ENCODE results near the gene FERMT1. TPM values are rescaled to one million over a fixed set of nuclear protein-coding genes. Genes with fewer than 3 reads are reported as not detected.

FERMT1 gene
- total RNA-seq, 2 donors from 2014 or later: 3.5 to 4.1 TPM

- Histone ChIP-seq H3K27me3 (ENCODE audit: control insufficient read depth, insufficient read depth, low read length, poor library complexity, severe bottlenecking) (no peaks in the 10 kb centered on the region), H3K27ac (ENCODE audit: low read depth, low read length) (no peak overlapping the region), H3K4me1 (ENCODE audit: control insufficient read depth, insufficient read depth, low read length) (no peaks in the 10 kb centered on the region), H3K36me3 (ENCODE audit: control insufficient read depth, insufficient read depth, low read length) (no peaks in the 10 kb centered on the region), H3K9ac (ENCODE audit: extremely low read depth, low read length, poor library complexity, severe bottlenecking) (no peak overlapping the region), H3K9me3 (ENCODE audit: control insufficient read depth, low read length) (peaks cover 16% of the 10 kb centered on the region), H3K4me3 (ENCODE audit: low read length) (no peak overlapping the region)
- DNase-seq: peak; percentile 36
- WGBS, 2 experiments (ENCODE audit: insufficient coverage in 1 of 2, insufficient read length in 1 of 2): 80 to 96% methylated on average over 1 to 2 of the region's 2 CpGs
- peaks cover 4% of the 10 kb centered on the region for H3K36me3 Mint-ChIP-seq (ENCODE audit: low read depth)
- H3K4me3 Mint-ChIP-seq: no peak overlapping the region
- no peak overlapping the region for H3K27ac Mint-ChIP-seq
- no peaks in the 10 kb centered on the region for H3K27me3 Mint-ChIP-seq (ENCODE audit: insufficient read depth)
- H3K9me3 Mint-ChIP-seq: peaks cover 29% of the 10 kb centered on the region
- peak; percentile 61 for TF ChIP-seq CTCF (conservative IDR thresholded peaks at IDR 0.05)
- no peaks in the 10 kb centered on the region for H3K4me1 Mint-ChIP-seq
These were observed 34.5 kb upstream of the FERMT1 start for GRCh38 chr20:6157345-6157744.

GRCh38 chr20:6152777-6153176 is 29.9 kb upstream of the FERMT1 start:
- H3K27me3 Mint-ChIP-seq (ENCODE audit: insufficient read depth): no peaks in the 10 kb centered on the region
- no peaks in the 10 kb centered on the region for H3K4me1 Mint-ChIP-seq
- Histone ChIP-seq H3K27ac (ENCODE audit: low read depth, low read length) (no peak overlapping the region), H3K4me3 (ENCODE audit: low read length) (no peak overlapping the region), H3K36me3 (ENCODE audit: control insufficient read depth, insufficient read depth, low read length) (no peaks in the 10 kb centered on the region), H3K9me3 (ENCODE audit: control insufficient read depth, low read length) (peaks cover 16% of the 10 kb centered on the region), H3K27me3 (ENCODE audit: control insufficient read depth, insufficient read depth, low read length, poor library complexity, severe bottlenecking) (no peaks in the 10 kb centered on the region), H3K4me1 (ENCODE audit: control insufficient read depth, insufficient read depth, low read length) (no peaks in the 10 kb centered on the region), H3K9ac (ENCODE audit: extremely low read depth, low read length, poor library complexity, severe bottlenecking) (no peak overlapping the region)
- H3K36me3 Mint-ChIP-seq (ENCODE audit: low read depth): peaks cover 4% of the 10 kb centered on the region
- no peak overlapping the region for H3K27ac Mint-ChIP-seq
- no peak for TF ChIP-seq CTCF (conservative IDR thresholded peaks at IDR 0.05)
- no peak for DNase-seq
- H3K4me3 Mint-ChIP-seq: no peak overlapping the region
- peaks cover 31% of the 10 kb centered on the region for H3K9me3 Mint-ChIP-seq
- 85 to 94% methylated on average over 2 of the region's 2 CpGs for WGBS, 2 experiments (ENCODE audit: insufficient coverage in 1 of 2, insufficient read length in 1 of 2)

- no peak overlapping the region for H3K27ac ChIP-seq (ENCODE audit: low read depth, low read length)
- no peak for TF ChIP-seq CTCF (conservative IDR thresholded peaks at IDR 0.05)
- no peak overlapping the region for H3K4me3 Mint-ChIP-seq
- DNase-seq: peak; percentile 39
- H3K9ac ChIP-seq (ENCODE audit: extremely low read depth, low read length, poor library complexity, severe bottlenecking): no peak overlapping the region
- H3K4me1 Mint-ChIP-seq: no peaks in the 10 kb centered on the region
- H3K36me3 Mint-ChIP-seq (ENCODE audit: low read depth): no peaks in the 10 kb centered on the region
- peaks cover 2% of the 10 kb centered on the region for H3K27me3 Mint-ChIP-seq (ENCODE audit: insufficient read depth)
- peaks cover 19% of the 10 kb centered on the region for H3K9me3 Mint-ChIP-seq
- no peak overlapping the region for H3K4me3 ChIP-seq (ENCODE audit: low read length)
- H3K9me3 ChIP-seq (ENCODE audit: control insufficient read depth, low read length): no peaks in the 10 kb centered on the region
- no peak overlapping the region for H3K27ac Mint-ChIP-seq
- no peaks in the 10 kb centered on the region for H3K36me3 ChIP-seq (ENCODE audit: control insufficient read depth, insufficient read depth, low read length)
- no peaks in the 10 kb centered on the region for H3K4me1 ChIP-seq (ENCODE audit: control insufficient read depth, insufficient read depth, low read length)
- H3K27me3 ChIP-seq (ENCODE audit: control insufficient read depth, insufficient read depth, low read length, poor library complexity, severe bottlenecking): no peaks in the 10 kb centered on the region
- WGBS, 2 experiments (ENCODE audit: insufficient coverage in 1 of 2, insufficient read length in 1 of 2): 89 to 91% methylated on average over 5 to 7 of the region's 7 CpGs
These were observed 25.2 kb upstream of the FERMT1 start for GRCh38 chr20:6148073-6148472.
